Measurements from ENCODE around the gene FHIT. TPM values are rescaled to one million over a fixed set of nuclear protein-coding genes. Genes with fewer than 3 reads are reported as not detected.

Gene FHIT
- total RNA-seq, 4 donors from 2014 or later: 8.8 to 35.6 (median 12.6) TPM

- 88% methylated on average over 3 of the region's 3 CpGs for WGBS
- Histone ChIP-seq H3K4me3 (no peak overlapping the region), H3K9me3 (no peaks in the 10 kb centered on the region), H3K27me3 (no peaks in the 10 kb centered on the region), H3K4me1 (no peaks in the 10 kb centered on the region), H3K36me3 (no peaks in the 10 kb centered on the region), H3K27ac (no peak overlapping the region)
- no peak for TF ChIP-seq POLR2A (IDR thresholded peaks at IDR 0.05)
- TF ChIP-seq, protein P1, sequence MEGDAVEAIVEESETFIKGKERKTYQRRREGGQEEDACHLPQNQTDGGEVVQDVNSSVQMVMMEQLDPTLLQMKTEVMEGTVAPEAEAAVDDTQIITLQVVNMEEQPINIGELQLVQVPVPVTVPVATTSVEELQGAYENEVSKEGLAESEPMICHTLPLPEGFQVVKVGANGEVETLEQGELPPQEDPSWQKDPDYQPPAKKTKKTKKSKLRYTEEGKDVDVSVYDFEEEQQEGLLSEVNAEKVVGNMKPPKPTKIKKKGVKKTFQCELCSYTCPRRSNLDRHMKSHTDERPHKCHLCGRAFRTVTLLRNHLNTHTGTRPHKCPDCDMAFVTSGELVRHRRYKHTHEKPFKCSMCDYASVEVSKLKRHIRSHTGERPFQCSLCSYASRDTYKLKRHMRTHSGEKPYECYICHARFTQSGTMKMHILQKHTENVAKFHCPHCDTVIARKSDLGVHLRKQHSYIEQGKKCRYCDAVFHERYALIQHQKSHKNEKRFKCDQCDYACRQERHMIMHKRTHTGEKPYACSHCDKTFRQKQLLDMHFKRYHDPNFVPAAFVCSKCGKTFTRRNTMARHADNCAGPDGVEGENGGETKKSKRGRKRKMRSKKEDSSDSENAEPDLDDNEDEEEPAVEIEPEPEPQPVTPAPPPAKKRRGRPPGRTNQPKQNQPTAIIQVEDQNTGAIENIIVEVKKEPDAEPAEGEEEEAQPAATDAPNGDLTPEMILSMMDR (IDR thresholded peaks at IDR 0.05): no peak
- no peak for TF ChIP-seq EP300 (IDR thresholded peaks at IDR 0.05)
- no peak for TF ChIP-seq POLR2AphosphoS5 (IDR thresholded peaks at IDR 0.05)
- DNase-seq (ENCODE audit: low spot score in 2 of 2): no peak
These were observed 1418.5 kb downstream of the FHIT start for GRCh38 chr3:59832702-59833101.

- H3K36me3 ChIP-seq: no peaks in the 10 kb centered on the region
- H3K4me1 ChIP-seq: no peaks in the 10 kb centered on the region
- 92% methylated on average over 3 of the region's 3 CpGs for WGBS
- no peak overlapping the region for H3K4me3 ChIP-seq
- H3K27ac ChIP-seq: no peak overlapping the region
- H3K9me3 ChIP-seq: no peaks in the 10 kb centered on the region
- no peak for DNase-seq (ENCODE audit: low spot score in 2 of 2)
- no peaks in the 10 kb centered on the region for H3K27me3 ChIP-seq
- TF ChIP-seq POLR2AphosphoS5 (IDR thresholded peaks at IDR 0.05) (no peak), EP300 (IDR thresholded peaks at IDR 0.05) (no peak), POLR2A (IDR thresholded peaks at IDR 0.05) (no peak)
- TF ChIP-seq, protein P1 (IDR thresholded peaks at IDR 0.05): no peak
These were observed 1419.0 kb downstream of the FHIT start for GRCh38 chr3:59832241-59832640.

- no peaks in the 10 kb centered on the region for H3K9me3 ChIP-seq
These were observed 1419.9 kb downstream of the FHIT start for GRCh38 chr3:59831394-59831793.

GRCh38 chr3:59829527-59829926 is 1421.7 kb downstream of the FHIT start:
- H3K36me3 ChIP-seq: no peaks in the 10 kb centered on the region
- H3K27ac ChIP-seq: no peak overlapping the region
- no peak overlapping the region for H3K4me3 ChIP-seq
- DNase-seq (ENCODE audit: low spot score in 2 of 2): no peak
- H3K4me1 ChIP-seq: no peaks in the 10 kb centered on the region
- H3K27me3 ChIP-seq: no peaks in the 10 kb centered on the region
- no peak for TF ChIP-seq POLR2AphosphoS5 (IDR thresholded peaks at IDR 0.05)
- TF ChIP-seq EP300 (IDR thresholded peaks at IDR 0.05): no peak
- TF ChIP-seq POLR2A (IDR thresholded peaks at IDR 0.05): no peak
- TF ChIP-seq, protein P1 (IDR thresholded peaks at IDR 0.05): no peak
- H3K9me3 ChIP-seq: no peaks in the 10 kb centered on the region
- WGBS: 95% methylated on average over 1 of the region's 1 CpG

More at GRCh38 chr3:59831394-59831793, 1419.9 kb downstream of the FHIT start:
- WGBS: 87% methylated on average over 2 of the region's 2 CpGs
- Histone ChIP-seq H3K27ac (no peak overlapping the region), H3K4me1 (no peaks in the 10 kb centered on the region), H3K4me3 (no peak overlapping the region), H3K27me3 (no peaks in the 10 kb centered on the region), H3K36me3 (no peaks in the 10 kb centered on the region)
- no peak for TF ChIP-seq EP300 (IDR thresholded peaks at IDR 0.05)
- no peak for TF ChIP-seq POLR2AphosphoS5 (IDR thresholded peaks at IDR 0.05)
- TF ChIP-seq, protein P1 (IDR thresholded peaks at IDR 0.05): no peak
- no peak for TF ChIP-seq POLR2A (IDR thresholded peaks at IDR 0.05)
- no peak for DNase-seq (ENCODE audit: low spot score in 2 of 2)

DNA sequence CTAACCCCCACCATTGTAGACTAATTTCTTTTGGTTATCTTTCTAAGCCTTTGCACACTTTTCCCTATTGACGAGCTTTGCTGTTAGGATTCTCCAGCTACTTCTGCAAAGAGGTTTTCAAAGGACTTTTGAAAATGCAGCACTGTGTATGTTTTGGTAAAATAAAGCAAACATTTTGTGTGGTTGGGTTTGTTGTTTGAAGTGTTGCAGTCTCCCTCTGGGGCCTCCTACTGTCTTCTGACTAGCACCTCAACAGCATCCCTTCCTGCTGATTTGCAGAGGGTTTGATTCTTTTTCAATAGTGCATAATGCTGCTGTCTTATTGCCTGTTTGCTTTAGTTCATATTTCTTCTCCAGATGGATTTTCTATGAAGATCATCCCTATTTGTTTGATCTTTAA is 1426.4 kb downstream of the FHIT start:
- no peak overlapping the region for H3K4me3 ChIP-seq
- H3K27me3 ChIP-seq: no peaks in the 10 kb centered on the region
- WGBS: 0% methylated on average over 1 of the region's 1 CpG
- no peaks in the 10 kb centered on the region for H3K36me3 ChIP-seq
- TF ChIP-seq POLR2A (IDR thresholded peaks at IDR 0.05): no peak
- no peak for TF ChIP-seq POLR2AphosphoS5 (IDR thresholded peaks at IDR 0.05)
- no peak for TF ChIP-seq EP300 (IDR thresholded peaks at IDR 0.05)
- TF ChIP-seq, protein P1 (IDR thresholded peaks at IDR 0.05): no peak
- peaks cover 5% of the 10 kb centered on the region for H3K9me3 ChIP-seq
- no peaks in the 10 kb centered on the region for H3K4me1 ChIP-seq
- no peak for DNase-seq (ENCODE audit: low spot score in 2 of 2)
- H3K27ac ChIP-seq: no peak overlapping the region

Measured in suprapubic skin (tissue), 4 donors.